ENCODE data around the gene FLG2. TPM values are rescaled to one million over a fixed set of nuclear protein-coding genes. Genes with fewer than 3 reads are reported as not detected.
"Not testable (repeated sequence)": the region's sequence is repeated elsewhere in the genome, so short reads cannot be mapped to it uniquely, and the experiment has no call there.

Gene FLG2
- total RNA-seq, 1 donor from 2014 or later, result not detected

DNA sequence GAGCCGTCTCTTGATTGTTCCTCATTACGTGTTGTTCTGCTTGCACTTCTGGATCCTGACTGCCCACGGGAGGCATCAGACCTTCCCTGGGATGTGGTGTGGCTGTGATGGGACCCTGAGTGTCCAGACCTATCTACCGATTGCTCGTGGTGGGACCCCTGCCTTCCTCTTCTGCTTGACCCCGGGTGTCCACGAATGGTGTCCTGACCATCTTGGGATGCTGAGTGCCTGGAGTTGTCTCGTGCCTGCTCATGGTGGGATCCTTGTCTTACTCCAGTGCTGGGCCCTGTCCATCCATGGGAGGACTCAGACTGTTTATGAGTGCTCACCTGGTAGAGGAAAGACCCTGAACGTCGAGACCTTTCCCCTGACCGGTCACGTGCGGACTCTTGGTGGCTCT lies 47.6 kb downstream of the FLG2 start:
- DNase-seq (ENCODE audit: low spot score), result not testable (repeated sequence)

DNA sequence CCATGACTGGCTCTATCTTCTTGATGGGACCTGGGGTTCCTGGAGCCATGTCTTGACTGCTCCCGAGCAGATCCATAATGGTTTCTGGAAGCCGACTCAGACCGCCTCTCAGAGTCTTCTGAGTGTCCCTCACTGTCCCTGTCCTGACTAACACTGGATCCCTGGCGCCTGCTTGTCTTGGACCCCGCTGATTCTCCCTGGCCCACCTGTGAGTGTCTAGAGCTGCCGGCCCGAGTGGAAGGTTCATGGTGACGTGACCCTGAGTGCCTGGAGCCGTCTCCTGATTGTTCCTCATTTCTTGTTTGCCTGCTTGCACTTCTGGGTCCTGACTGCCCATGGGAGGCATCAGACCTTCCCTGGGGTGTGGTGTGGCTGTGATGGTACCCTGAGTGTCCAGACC lies 49.9 kb downstream of the FLG2 start:
- no peak for DNase-seq (ENCODE audit: low spot score)

DNA sequence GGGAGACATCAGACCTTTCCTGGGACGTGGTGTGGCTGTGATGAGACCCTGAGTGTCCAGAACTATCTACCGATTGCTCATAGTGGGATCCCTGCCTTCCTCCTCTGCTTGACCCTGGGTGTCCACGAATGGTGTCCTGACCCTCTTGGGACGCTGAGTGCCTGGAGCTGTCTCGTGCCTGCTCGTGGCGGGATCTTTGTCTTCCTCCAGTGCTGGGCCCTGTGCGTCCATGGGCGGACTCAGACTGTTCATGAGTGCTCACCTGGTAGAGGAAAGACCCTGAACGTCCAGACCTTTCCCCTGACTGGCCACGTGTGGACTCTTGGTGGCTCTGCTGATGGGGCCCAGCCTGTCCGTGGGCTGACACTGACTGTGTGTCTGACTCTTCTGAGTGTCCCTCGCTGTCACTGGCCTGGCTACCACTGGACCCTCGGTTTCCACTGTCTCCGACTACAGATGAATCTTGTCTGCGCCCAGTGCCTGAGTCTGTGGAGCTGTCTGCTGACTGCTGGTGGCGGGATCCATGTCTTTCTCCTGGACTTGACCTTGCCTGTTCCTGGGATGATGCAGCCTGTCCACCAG lies 50.4 kb downstream of the FLG2 start:
- DNase-seq (ENCODE audit: low spot score), result not testable (repeated sequence)

DNA sequence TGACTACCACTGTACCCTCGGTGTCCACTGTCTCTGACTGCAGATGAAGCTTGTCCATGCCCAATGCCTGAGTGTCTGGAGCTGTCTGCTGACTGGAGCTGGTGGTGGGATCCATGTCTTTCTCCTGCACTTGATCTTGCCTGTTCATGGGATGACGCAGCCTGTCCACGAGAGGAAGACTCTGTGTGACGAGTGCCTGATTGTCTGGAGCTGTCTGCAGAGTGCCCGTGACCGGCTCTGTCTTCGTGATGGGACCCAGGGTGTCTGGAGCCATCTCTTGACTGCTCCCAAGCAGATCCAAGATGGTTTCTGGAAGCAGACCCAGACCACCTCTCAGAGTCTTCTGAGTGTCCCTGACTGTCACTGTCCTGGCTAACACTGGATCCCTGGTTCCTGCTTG lies 51.0 kb downstream of the FLG2 start:
- not testable (repeated sequence) for DNase-seq (ENCODE audit: low spot score)

DNA sequence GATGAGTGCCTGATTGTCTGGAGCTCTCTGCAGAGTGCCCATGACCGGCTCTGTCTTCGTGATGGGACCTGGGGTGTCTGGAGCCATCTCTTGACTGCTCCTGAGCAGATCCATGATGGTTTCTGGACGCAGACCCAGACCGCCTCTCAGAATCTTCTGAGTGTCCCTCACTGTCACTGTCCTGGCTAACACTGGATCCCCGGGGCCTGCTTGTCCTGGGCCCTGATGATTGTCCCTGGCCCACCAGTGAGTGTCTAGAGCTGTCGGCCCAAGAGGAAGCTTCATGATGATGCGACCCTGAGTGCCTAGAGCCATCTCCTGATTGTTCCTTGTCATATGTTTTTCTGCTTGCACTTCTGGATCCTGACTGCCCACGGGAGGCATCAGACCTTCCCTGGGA lies 51.8 kb downstream of the FLG2 start:
- DNase-seq (ENCODE audit: low spot score), result not testable (repeated sequence)

DNA sequence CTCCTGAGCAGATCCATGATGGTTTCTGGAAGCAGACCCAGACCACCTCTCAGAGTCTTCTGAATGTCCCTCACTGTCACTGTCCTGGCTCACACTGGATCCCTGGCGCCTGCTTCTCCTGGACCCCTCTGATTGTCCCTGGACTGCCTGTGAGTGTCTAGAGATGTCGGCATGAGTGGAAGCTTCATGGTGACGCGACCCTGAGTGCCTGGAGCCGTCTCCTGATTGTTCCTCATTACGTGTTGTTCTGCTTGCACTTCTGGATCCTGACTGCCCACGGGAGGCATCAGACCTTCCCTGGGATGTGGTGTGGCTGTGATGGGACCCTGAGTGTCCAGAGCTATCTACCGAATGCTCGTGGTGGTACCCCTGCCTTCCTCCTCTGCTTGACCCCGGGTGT lies 53.7 kb downstream of the FLG2 start:
- DNase-seq (ENCODE audit: low spot score), result not testable (repeated sequence)

DNA sequence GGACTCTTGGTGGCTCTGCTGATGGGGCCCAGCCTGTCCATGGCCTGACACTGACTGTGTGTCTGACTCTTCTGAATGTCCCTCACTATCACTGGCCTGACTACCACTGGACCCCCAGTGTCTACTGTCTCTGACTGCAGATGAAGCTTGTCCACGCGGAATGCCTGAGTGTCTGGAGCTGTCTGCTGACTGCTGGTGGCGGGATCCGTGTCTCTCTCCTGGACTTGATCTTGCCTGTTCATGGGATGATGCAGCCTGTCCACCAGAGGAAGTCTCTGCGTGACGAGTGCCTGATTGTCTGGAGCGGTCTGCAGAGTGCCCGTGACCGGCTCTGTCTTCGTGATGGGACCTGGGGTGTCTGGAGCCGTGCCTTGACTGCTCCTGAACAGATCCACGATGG lies 55.0 kb downstream of the FLG2 start:
- not testable (repeated sequence) for DNase-seq (ENCODE audit: low spot score)

DNA sequence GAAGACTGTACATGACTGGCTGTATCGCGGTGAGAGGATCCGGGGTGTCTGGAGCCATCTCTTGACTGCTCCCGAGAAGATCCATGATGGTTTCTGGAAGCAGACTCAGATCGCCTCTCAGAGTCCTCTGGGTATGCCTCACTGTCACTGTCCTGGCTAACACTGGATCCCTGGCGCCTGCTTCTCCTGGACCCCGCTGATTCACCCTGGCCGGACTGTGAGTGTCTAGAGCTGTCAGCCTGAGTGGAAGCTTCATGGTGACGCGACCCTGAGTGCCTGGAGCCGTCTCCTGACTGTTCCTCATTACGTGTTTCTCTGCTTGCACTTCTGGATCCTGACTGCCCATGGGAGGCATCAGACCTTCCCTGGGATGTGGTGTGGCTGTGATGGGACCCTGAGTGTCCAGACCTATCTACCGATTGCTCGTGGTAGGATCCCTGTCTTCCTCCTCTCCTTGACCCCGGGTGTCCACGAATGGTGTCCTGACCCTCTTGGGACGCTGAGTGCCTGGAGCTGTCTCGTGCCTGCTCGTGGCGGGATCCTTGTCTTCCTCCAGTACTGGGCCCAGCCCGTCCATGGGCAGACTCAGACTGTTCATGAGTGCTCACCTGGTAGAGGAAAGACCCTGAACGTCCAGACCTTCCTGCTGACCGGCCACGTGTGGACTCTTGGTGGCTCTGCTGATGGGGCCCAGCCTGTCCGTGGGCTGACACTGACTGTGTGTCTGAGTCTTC lies 56.5 kb downstream of the FLG2 start:
- not testable (repeated sequence) for DNase-seq (ENCODE audit: low spot score)

Other genes with a start within 250 kb of the FLG2 start
- not detected for gene TCHH, start 244.6 kb downstream of the FLG2 start, total RNA-seq
- not detected for gene RPTN, start 200.8 kb downstream of the FLG2 start, total RNA-seq
- gene HRNR, start 135.8 kb downstream of the FLG2 start, total RNA-seq, result not detected
- not detected for gene FLG, start 34.8 kb downstream of the FLG2 start, total RNA-seq
- gene CRNN, start 54.3 kb upstream of the FLG2 start, total RNA-seq, result not detected
- gene LCE5A, start 150.8 kb upstream of the FLG2 start, total RNA-seq, result not detected
- gene CRCT1, start 154.5 kb upstream of the FLG2 start, total RNA-seq, result not detected
- gene LCE3E, start 206.8 kb upstream of the FLG2 start, total RNA-seq, result not detected
- gene LCE3D, start 220.5 kb upstream of the FLG2 start, total RNA-seq, result not detected
- gene LCE3C, start 240.2 kb upstream of the FLG2 start, total RNA-seq, result not detected

Measured in ureter (tissue), 1 donor.